SK-N-SH (cell line): Measurements from ENCODE around the gene OTUD7B. TPM values are rescaled to one million over a fixed set of nuclear protein-coding genes. Genes with fewer than 3 reads are reported as not detected.

Experiments used
- CTCF ChIA-PET: fragments of 300-600, 350-600 bp; formaldehyde crosslinking; extraction: SDS; loops from one replicate; lab custom pipeline; 2021; lab: Yijun Ruan, JAX
- POLR2A ChIA-PET: fragments of 350-600 bp; sonication (Branson Sonifier 250); formaldehyde crosslinking; extraction: SDS; loops from one replicate; lab custom pipeline; 2020; ENCODE audit warnings: antibody characterized with exemption, inconsistent platforms; lab: Yijun Ruan, JAX
- DNase-seq: peaks from one replicate; pipeline ENCODE4 v3.0.0; 2012
- H2AFZ ChIP-seq: fragments of 200-600 bp; sonication (generic); 2 replicates; pipeline ENCODE4 v1.8.1; 2016; ENCODE audit warnings: antibody characterized with exemption, mild to moderate bottlenecking, low read depth
- H3F3A ChIP-seq: fragments of 200-600 bp; sonication (generic); replicated peaks from 2 replicates; pipeline ENCODE3; 2016; ENCODE audit warnings: antibody characterized with exemption, mild to moderate bottlenecking; ENCODE audit not compliant: insufficient read depth
- H3K27ac ChIP-seq, 2 experiments: fragments of 200-500 bp in 1 of 2; fragments of 200-600 bp in 1 of 2; sonication (Bioruptor generic) in 1 of 2; sonication (generic), shearing (Covaris generic) in 1 of 2; 2 replicates each; pipeline versions ENCODE4 v1.5.1 to v1.6.1; 2014 to 2016; ENCODE audit warnings: low read depth in 2 of 2, inconsistent platforms in 1 of 2, low read length in 1 of 2, mild to moderate bottlenecking in 1 of 2, mixed read lengths in 1 of 2
- H3K27me3 ChIP-seq: fragments of 200-600 bp; sonication (generic), shearing (Covaris generic); 2 replicates; pipeline ENCODE4 v1.6.1; 2016; ENCODE audit warnings: mixed run types; ENCODE audit not compliant: insufficient read depth
- H3K36me3 ChIP-seq, 2 experiments: fragments of 200-500 bp in 1 of 2; fragments of 200-600 bp in 1 of 2; sonication (Bioruptor generic) in 1 of 2; sonication (generic) in 1 of 2; replicated peaks in 1 of 2; 2 replicates each; pipeline versions ENCODE3 to v1.5.1; 2014 to 2016; ENCODE audit warnings: low read length in 1 of 2, mild to moderate bottlenecking in 1 of 2; ENCODE audit not compliant: insufficient read depth in 2 of 2, control insufficient read depth in 1 of 2
- H3K4me1 ChIP-seq, 2 experiments: fragments of 200-500 bp in 1 of 2; fragments of 200-600 bp in 1 of 2; sonication (Bioruptor generic) in 1 of 2; sonication (generic), shearing (Covaris generic) in 1 of 2; 2 replicates each; pipeline versions ENCODE4 v1.5.1 to v1.6.1; 2014 to 2016; ENCODE audit warnings: low read depth in 1 of 2, low read length in 1 of 2, mixed run types in 1 of 2; ENCODE audit not compliant: insufficient read depth in 2 of 2, control insufficient read depth in 1 of 2
- H3K4me2 ChIP-seq: fragments of 200-600 bp; sonication (generic), shearing (Covaris generic); 2 replicates; pipeline ENCODE4 v1.6.1; 2017; ENCODE audit warnings: mixed run types
- H3K4me3 ChIP-seq, 2 experiments: fragments of 200-500 bp in 1 of 2; fragments of 200-600 bp in 1 of 2; sonication (Bioruptor generic) in 1 of 2; sonication (generic), shearing (Covaris generic) in 1 of 2; 2 replicates each; pipeline versions ENCODE4 v1.5.1 to v1.8.1; 2014 to 2016; ENCODE audit warnings: low read depth in 2 of 2, inconsistent platforms in 1 of 2, low read length in 1 of 2, mild to moderate bottlenecking in 1 of 2, mixed read lengths in 1 of 2, moderate library complexity in 1 of 2
- H3K79me2 ChIP-seq: fragments of 200-600 bp; sonication (generic); 2 replicates; pipeline ENCODE4 v1.8.1; 2017; ENCODE audit warnings: mild to moderate bottlenecking; ENCODE audit not compliant: insufficient read depth
- H3K9ac ChIP-seq: fragments of 200-600 bp; sonication (generic); 2 replicates; pipeline ENCODE4 v1.6.1; 2017; ENCODE audit warnings: mixed run types
- H3K9me2 ChIP-seq: fragments of 200-600 bp; sonication (generic); 2 replicates; pipeline ENCODE4 v1.6.1; 2017; ENCODE audit warnings: mixed run types
- H3K9me3 ChIP-seq: fragments of 200-600 bp; sonication (generic); 2 replicates; pipeline ENCODE4 v1.6.1; 2017; ENCODE audit warnings: mixed run types, mild to moderate bottlenecking, moderate library complexity
- H4K20me1 ChIP-seq: fragments of 200-600 bp; sonication (generic); 2 replicates; pipeline ENCODE4 v1.6.1; 2017; ENCODE audit warnings: mild to moderate bottlenecking, mixed run types; ENCODE audit not compliant: insufficient read depth
- ELF1 ChIP-seq: IDR thresholded peaks from 2 replicates; pipeline ENCODE4 v1.4.0; 2012
- EP300 ChIP-seq, 2 experiments: IDR thresholded peaks; 2 replicates each; pipeline versions ENCODE4 v1.4.0 to v1.6.1; 2012; ENCODE audit warnings: borderline replicate concordance in 1 of 2, low read depth in 1 of 2, low read length in 1 of 2
- EZH2phosphoT487 ChIP-seq: fragments of 200-600 bp; sonication (generic); IDR thresholded peaks from 2 replicates; pipeline ENCODE4 v1.6.1; 2017; ENCODE audit warnings: low read depth, mixed run types, mild to moderate bottlenecking, antibody characterized with exemption, moderate library complexity, borderline replicate concordance
- FOXJ3 ChIP-seq: sonication (generic); formaldehyde crosslinking; IDR thresholded peaks from 2 replicates; pipeline ENCODE4 v1.5.1; 2020; ENCODE audit warnings: mild to moderate bottlenecking, missing genetic modification reagents
- FOXM1 ChIP-seq: IDR thresholded peaks from 2 replicates; pipeline ENCODE4 v1.4.0; 2012; ENCODE audit warnings: low read depth, mild to moderate bottlenecking
- GABPA ChIP-seq: IDR thresholded peaks from 2 replicates; pipeline ENCODE4 v1.4.0; 2012; ENCODE audit warnings: low read depth, mild to moderate bottlenecking
- GATA2 ChIP-seq: sonication (generic); formaldehyde crosslinking; IDR thresholded peaks from 2 replicates; pipeline ENCODE4 v1.5.0; 2020; ENCODE audit warnings: mild to moderate bottlenecking, missing genetic modification reagents
- JUND ChIP-seq: IDR thresholded peaks from 2 replicates; pipeline ENCODE4 v1.4.0; 2012
- MEF2A ChIP-seq: IDR thresholded peaks from 2 replicates; pipeline ENCODE4 v1.4.0; 2012; ENCODE audit warnings: low read depth, borderline replicate concordance
- NFIC ChIP-seq: IDR thresholded peaks from 2 replicates; pipeline ENCODE4 v1.4.0; 2012; ENCODE audit warnings: borderline replicate concordance
- PBX3 ChIP-seq: IDR thresholded peaks from 2 replicates; pipeline ENCODE4; 2012
- POLR2AphosphoS5 ChIP-seq: IDR thresholded peaks from 2 replicates; pipeline ENCODE4 v1.6.1; 2012; ENCODE audit warnings: low read depth, low read length
- RAD21 ChIP-seq: IDR thresholded peaks from 2 replicates; pipeline ENCODE4 v1.6.1; 2012; ENCODE audit warnings: mild to moderate bottlenecking, low read length
- REST ChIP-seq: IDR thresholded peaks from 2 replicates; pipeline ENCODE4 v1.6.1; 2012; ENCODE audit warnings: mild to moderate bottlenecking, low read depth, low read length, moderate library complexity
- SIN3A ChIP-seq: IDR thresholded peaks from 2 replicates; pipeline ENCODE4 v1.6.1; 2012; ENCODE audit warnings: low read depth, mild to moderate bottlenecking, low read length, moderate library complexity, borderline replicate concordance
- TAF1 ChIP-seq: IDR thresholded peaks from 2 replicates; pipeline ENCODE4 v1.6.1; 2012; ENCODE audit warnings: low read depth, mild to moderate bottlenecking, low read length, moderate library complexity, borderline replicate concordance
- YY1 ChIP-seq: IDR thresholded peaks from 2 replicates; pipeline ENCODE4 v1.4.0; 2012; ENCODE audit warnings: low read depth, mild to moderate bottlenecking
- WGBS: methylation state at CpG from one replicate; pipeline ENCODE4 v1.1.6; 2017; ENCODE audit warnings: low lambda C conversion rate; 5-methylcytosine and 5-hydroxymethylcytosine counted together
- polyA plus RNA-seq, 3 experiments: library from polyadenylated mRNA; depleted of rRNA; stranded (reverse); fragments of >200 nt; gene quantifications; 2 replicates each; pipeline ENCODE4 v1.2.3, GENCODE V29; 2012
- TF ChIP-seq, protein P1 (sequence below): fragments of 150-350 bp; IDR thresholded peaks from 2 replicates; pipeline ENCODE4 v1.6.1; 2016; ENCODE audit warnings: mild to moderate bottlenecking, low read depth, low read length
- TF ChIP-seq, protein P2 (sequence below): IDR thresholded peaks from 2 replicates; pipeline ENCODE4 v1.4.0; 2012; ENCODE audit warnings: low read depth, borderline replicate concordance

OTUD7B gene
- polyA plus RNA-seq, 1 of the 3 experiments (the other 2 are of a cell fraction), result 4.2 TPM

- peaks cover 93% of the 10 kb centered on the region for H3K79me2 ChIP-seq
- POLR2A ChIA-PET, result no interaction called here
- H2AFZ ChIP-seq, result no peak overlapping the region
- no peak overlapping the region for H3K4me2 ChIP-seq
- no peaks in the 10 kb centered on the region for H3K9me3 ChIP-seq
- CTCF ChIA-PET, result interaction anchor here (0.7 to 2.7 kb wide), 3 partner anchors 39 to 47 kb away, joined by 3 to 8 read pairs (median 6); no protein-coding TSS in a partner anchor
- H3F3A ChIP-seq, result peaks cover 6% of the 10 kb centered on the region
- H3K9ac ChIP-seq, result no peak overlapping the region
- no peaks in the 10 kb centered on the region for H3K27me3 ChIP-seq
- no peak overlapping the region for H3K4me3 ChIP-seq
- TF ChIP-seq, protein P1, sequence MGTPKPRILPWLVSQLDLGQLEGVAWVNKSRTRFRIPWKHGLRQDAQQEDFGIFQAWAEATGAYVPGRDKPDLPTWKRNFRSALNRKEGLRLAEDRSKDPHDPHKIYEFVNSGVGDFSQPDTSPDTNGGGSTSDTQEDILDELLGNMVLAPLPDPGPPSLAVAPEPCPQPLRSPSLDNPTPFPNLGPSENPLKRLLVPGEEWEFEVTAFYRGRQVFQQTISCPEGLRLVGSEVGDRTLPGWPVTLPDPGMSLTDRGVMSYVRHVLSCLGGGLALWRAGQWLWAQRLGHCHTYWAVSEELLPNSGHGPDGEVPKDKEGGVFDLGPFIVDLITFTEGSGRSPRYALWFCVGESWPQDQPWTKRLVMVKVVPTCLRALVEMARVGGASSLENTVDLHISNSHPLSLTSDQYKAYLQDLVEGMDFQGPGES, result no peak
- TF ChIP-seq EZH2phosphoT487 (no peak), NFIC (no peak), YY1 (no peak), ELF1 (no peak)
- DNase-seq, result no peak
- peaks cover 27 to 33% of the 10 kb centered on the region in 2 experiments for H3K36me3 ChIP-seq
- 92% methylated on average over 3 of the region's 3 CpGs for WGBS
- H4K20me1 ChIP-seq, result peaks cover 33% of the 10 kb centered on the region
- H3K27ac ChIP-seq, result no peak overlapping the region
- H3K9me2 ChIP-seq, result no peaks in the 10 kb centered on the region
- H3K4me1 ChIP-seq, result peaks cover 11 to 20% of the 10 kb centered on the region in 2 experiments; a peak in 3 of 4 replicates
Measured at GRCh38 chr1:150003801-150004200, 6.7 kb downstream of the OTUD7B start.

DNA sequence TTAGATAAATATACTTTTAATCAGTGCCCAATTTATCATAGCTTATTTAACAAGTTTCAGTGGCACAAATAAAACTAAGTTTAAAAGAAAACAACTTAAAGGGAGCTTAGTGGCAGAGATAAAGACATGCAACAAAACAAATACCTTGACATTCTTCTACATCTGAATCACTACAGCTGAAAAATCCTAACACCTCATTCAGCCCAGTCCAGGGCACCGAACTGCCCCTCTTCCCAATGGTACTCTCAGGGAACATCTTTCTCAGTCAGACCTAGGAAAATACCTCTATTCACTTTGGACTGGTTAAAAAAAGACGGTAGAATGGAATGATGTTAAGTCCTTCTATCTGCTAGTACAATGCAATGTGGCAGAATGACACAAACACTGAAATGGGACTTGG lies 8.3 kb downstream of the OTUD7B start:
- no peak overlapping the region for H3K27ac ChIP-seq
- no peaks in the 10 kb centered on the region for H3K27me3 ChIP-seq
- TF ChIP-seq, protein P1, result no peak
- TF ChIP-seq GATA2 (CRISPR knock-in tag) (no peak), EZH2phosphoT487 (no peak), POLR2AphosphoS5 (no peak), NFIC (no peak), TAF1 (no peak), FOXM1 (no peak), GABPA (no peak), PBX3 (no peak), MEF2A (no peak), REST (no peak), ELF1 (no peak), EP300 (IDR thresholded peaks at IDR 0.05; ENCODE audit: borderline replicate concordance in 1 of 2, low read depth in 1 of 2, low read length in 1 of 2) (no peak), RAD21 (no peak), JUND (no peak), SIN3A (no peak), FOXJ3 (CRISPR knock-in tag) (no peak)
- TF ChIP-seq, protein P2, sequence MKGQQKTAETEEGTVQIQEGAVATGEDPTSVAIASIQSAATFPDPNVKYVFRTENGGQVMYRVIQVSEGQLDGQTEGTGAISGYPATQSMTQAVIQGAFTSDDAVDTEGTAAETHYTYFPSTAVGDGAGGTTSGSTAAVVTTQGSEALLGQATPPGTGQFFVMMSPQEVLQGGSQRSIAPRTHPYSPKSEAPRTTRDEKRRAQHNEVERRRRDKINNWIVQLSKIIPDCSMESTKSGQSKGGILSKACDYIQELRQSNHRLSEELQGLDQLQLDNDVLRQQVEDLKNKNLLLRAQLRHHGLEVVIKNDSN, result no peak
- CTCF ChIA-PET, result interaction anchor here (0.8 to 1.7 kb wide), 2 partner anchors 16 to 40 kb away, joined by 3 to 6 read pairs; no protein-coding TSS in a partner anchor
- no peak overlapping the region for H3K9ac ChIP-seq
- H3K9me3 ChIP-seq, result no peaks in the 10 kb centered on the region
- H2AFZ ChIP-seq, result no peak overlapping the region
- peaks cover 15% of the 10 kb centered on the region for H3F3A ChIP-seq
- H3K79me2 ChIP-seq, result peaks cover 93% of the 10 kb centered on the region
- H3K4me2 ChIP-seq, result no peak overlapping the region
- POLR2A ChIA-PET, result no interaction called here
- H3K4me1 ChIP-seq, result peaks cover 0 to 6% of the 10 kb centered on the region in 2 experiments; a peak in 2 of 4 replicates
- DNase-seq, result no peak
- no peaks in the 10 kb centered on the region for H3K9me2 ChIP-seq
- H4K20me1 ChIP-seq, result peaks cover 23% of the 10 kb centered on the region
- no peak overlapping the region for H3K4me3 ChIP-seq
- 53% methylated on average over 2 of the region's 2 CpGs for WGBS
- peaks cover 33 to 37% of the 10 kb centered on the region in 2 experiments for H3K36me3 ChIP-seq
